Measurements from ENCODE around the gene TCP11.
A peak's percentile ranks its signal among the peaks of the same experiment; 100 is the strongest.

The TCP11 gene

DNA sequence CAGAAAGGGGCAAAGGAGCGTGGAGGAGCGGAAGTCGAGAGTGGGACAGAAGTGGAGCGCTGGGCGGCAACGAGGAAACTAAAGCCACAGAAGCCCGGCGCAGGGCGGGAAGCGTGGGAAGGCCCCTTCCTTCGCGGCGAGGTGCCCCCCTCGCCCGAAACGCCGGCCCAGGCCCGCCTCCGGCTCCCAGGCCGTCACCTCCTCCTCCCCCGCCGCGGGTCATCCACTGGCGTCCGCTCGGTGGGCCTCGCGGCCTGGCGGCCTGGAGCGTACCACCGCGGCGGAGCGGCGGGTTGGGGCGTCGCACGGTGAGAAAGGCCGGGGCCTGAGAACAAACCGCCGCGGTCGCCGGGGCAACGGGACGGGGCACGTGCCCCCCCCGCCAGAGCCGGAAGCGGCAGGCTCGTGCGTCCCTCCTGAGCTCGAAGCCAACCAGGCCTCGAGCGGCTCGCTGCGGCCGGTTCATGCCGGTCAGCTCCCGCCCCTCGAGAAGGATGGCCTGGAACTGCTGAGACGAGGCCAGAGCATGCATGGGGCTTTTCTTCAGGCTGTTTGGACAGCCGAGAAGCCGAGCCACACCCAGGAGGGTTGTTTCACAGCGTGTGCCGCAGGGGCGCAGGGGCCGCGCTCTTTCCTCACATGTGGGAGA lies at the start of gene TCP11:
Gene TCP11, minus strand, starts transcription at position 333 of the 649 bp plus-strand sequence. CDS start 469 bp downstream, outside the sequence.
- peak in 1 of 2 experiments; percentile 11 for DNase-seq (ENCODE audit: low read depth in 2 of 2)

DNA sequence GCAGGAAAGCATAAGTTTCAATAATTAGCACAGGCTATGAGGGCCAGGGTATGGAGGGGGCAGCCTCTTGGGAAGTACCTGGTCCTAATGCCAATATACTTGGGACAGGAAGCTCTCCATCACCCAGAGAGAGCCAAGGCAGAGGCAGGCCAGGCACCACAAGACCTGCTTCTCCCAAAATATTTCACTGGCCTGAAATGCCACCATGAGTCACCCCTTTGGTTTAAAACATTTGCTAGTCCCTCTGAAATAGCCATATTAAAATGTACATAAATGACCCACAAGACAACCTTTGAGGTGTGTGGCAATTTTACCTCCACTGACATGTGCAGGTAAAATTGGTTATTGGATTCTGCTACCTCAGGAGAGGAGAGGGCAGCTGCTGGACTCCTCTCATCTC lies 49.2 kb upstream of the TCP11 start:
- DNase-seq (ENCODE audit: low read depth in 2 of 2) = no peak

DNA sequence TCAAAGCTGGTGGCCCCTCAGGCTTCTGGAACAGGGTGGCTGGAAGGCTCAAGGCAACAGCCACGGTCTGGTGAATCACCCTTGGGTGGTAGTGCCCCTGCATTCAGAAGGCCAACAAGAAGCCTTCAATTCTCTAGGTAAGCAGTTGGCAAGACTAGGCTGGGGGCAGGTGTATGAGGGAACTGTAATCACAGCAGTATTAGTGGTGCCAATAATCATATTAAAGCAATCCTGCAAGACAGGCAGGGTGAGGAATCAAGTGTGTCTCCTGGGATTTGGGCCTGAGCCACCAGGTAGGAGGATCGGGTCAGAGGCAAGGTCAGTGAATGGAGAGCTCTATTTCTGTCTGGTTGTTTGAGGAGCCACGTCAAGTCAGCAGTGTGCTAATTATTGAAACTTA lies 47.7 kb upstream of the TCP11 start:
- DNase-seq (ENCODE audit: low read depth in 2 of 2) = no peak

DNA sequence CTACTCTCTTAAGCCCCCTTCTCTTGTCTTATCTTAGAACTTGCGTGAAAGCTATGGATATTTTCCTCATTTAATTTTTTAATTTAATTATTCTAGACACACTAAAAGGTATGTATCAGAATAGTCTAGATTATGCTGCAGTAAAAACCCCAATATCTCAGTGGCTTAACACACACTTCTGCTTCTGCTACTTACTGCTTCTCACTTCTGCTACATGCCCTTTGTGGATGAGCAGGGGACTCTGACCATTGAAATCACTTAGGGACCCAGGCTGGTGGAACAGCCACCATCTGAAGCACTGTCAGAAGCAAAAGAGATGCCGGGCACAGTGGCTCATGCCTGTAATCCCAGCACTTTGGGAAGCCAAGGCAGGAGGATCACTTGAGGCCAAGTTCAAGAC lies 45.4 kb upstream of the TCP11 start:
- DNase-seq (ENCODE audit: low read depth in 2 of 2) = no peak

DNA sequence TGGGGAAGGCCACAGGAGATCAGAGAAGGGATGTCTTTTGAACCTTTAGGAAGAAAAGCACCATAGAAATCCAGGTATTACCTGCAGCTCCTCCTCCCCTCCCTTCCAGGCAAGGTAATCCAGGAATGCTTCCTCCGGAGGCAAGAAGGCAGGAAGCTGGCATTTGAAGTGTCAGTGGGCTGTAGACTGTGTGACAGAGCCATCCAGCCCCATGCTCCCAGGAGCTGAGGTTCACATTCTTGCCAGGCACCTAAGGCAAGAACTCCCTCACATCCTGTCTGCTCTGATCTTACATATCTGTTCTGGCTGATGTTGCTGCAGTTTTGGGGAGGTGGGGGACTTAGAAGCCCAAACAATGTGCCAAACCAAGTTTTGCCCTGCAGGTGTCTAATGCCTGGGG lies 44.8 kb upstream of the TCP11 start:
- DNase-seq (ENCODE audit: low read depth in 2 of 2) = no peak

DNA sequence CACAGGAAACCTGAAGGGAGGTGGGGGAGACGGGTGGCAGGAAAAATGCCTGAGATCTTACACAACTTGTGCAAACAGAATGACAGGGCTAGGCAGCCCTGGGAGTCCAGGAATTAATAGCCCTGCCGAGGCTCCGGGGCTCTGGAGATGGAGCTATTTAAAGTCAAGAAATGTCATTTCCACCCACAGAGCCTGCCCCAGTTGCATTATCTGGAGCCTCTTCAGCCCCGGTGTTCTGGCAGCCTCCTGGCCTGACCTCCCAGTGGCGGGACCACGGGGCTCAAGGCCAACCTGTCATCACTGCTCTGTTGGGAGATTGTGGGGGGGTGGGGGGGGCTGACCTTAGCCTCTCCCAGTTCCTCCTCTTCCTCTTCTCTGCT lies 44.2 kb upstream of the TCP11 start:
- DNase-seq (ENCODE audit: low read depth in 2 of 2) = no peak

DNA sequence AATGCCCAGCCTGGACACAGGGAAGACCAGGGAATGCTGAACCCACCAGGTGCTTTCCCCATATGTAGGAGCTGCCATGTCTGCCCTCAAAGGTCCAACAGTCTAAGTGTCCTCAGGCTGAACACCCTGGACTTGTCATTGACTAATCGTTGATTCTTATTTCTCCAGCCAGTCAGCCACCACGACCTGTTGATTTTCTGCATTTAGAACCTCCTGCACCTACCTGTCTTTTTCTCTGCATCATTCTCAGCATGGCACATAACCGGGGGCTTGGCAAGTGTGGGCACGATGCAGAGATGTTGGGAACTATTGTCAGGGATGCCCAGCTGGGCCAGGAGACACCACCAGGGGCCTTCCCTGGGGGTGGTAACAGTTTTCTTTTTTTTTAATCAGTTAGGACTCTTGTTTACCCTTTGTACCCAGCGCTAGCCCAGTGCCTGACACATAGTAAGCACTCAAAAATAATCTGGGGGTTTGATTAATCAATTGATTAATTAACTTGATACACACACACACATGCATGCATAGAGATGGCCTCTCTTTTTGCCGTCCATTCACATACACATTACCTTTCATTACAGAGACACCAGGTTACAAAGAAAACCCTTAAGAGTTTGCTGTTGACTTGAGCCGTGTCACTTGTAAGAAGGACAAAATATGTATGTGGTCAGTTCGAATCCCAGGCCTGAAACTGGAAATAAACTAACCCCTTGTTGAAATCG lies 43.6 kb upstream of the TCP11 start:
- no peak for DNase-seq (ENCODE audit: low read depth in 2 of 2)

DNA sequence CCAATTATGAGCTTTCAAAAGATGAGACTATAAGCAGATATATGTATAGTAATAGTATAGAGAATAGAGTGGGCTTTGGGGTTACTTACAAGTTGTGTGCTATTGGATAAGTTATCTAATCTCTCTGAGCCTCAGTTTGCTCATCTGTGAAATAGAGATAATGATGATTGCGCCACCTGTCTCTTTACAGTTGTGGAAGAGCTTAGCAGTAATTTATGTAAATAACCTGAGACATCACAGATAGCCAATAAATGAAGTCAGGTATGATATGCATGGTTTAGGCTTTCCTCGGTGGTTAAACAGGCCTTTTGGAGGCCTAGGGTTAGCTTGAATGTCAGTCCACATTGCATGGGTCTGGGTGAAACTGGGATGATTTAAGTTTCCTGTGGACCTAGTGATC lies 42.8 kb upstream of the TCP11 start:
- no peak for DNase-seq (ENCODE audit: low read depth in 2 of 2)

DNA sequence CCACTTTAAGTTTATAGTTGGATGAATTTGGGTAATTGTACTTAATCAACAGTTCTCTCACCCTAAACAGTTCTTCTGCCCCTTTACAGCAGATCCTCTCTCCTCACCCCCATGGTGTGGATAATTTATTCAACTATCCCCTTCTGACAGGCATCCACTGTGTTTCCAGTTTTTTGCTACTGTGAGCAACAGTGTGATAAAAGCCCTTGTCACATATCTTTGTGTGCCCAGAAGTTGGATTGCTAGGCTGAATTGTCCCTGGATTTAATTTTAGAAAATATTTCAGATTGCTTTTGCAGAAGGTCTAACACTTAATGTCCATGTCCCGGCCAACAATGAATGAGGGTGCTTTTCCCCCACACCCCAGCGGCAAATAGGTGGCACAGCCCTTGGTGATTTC lies 42.1 kb upstream of the TCP11 start:
- DNase-seq (ENCODE audit: low read depth in 2 of 2) = no peak

DNA sequence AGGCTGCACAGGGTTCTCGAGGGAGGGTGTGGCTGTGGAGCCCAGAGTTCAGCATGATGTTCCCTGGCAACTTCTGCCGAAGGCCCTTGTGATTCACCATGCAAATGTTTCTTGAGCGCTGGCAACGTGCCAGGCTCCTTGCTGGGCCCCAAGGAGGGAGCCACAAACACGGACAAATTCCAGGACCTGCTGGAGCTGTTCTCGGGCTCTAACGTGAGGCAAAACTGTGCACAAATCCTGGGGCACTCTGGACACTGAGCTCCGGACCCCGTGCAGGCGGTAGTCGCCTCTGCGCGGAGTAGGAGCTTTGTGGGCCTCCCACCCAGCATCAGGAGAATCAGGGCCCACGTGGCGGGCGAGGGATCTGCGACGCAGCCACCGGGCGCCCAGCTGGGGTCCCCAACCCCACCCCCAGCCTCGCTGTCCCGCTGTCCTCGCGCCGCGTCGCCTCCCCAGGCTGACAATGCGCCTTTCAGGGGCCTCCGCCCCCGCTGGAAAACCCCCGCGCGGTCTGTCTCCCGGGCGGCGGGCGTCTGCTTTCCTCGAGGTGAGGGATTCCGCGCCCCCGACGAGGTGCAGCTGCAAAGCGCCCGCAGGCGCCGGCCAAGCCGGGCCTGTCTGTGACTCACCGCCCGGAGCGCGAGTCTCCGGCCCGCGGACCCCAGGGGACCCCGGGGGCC lies 40.9 kb upstream of the TCP11 start:
- DNase-seq (ENCODE audit: low read depth in 2 of 2) = no peak

DNA sequence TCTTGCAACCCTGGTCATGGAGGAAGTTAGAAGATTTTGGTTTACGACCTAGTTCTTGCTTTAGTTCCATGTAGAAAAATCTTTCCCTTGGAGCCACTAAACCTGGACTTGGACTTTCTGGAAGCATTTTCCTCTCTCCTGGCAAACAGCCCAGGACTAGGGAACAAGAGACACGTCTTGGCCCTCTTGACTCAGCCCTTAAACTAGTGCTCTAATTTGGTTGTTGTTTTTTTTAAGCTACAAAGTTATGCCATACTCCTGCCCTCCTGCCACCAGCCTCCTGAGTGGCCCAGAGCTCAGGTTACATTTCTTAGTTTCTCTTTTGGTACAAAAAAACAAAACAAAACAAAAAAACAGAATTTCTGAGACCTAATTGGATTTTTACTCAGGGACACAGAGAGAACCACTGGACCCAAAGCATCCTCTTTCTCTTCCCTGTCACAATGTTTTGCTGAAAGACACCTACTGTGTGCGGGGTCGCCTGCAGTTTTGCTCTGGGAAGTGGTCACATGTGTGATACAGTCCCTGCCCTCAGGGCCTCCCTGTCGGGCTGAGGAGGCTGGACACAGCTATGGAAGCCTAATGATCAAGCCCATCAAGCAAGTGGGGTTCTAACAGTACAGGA lies 40.3 kb upstream of the TCP11 start:
- no peak for DNase-seq (ENCODE audit: low read depth in 2 of 2)

DNA sequence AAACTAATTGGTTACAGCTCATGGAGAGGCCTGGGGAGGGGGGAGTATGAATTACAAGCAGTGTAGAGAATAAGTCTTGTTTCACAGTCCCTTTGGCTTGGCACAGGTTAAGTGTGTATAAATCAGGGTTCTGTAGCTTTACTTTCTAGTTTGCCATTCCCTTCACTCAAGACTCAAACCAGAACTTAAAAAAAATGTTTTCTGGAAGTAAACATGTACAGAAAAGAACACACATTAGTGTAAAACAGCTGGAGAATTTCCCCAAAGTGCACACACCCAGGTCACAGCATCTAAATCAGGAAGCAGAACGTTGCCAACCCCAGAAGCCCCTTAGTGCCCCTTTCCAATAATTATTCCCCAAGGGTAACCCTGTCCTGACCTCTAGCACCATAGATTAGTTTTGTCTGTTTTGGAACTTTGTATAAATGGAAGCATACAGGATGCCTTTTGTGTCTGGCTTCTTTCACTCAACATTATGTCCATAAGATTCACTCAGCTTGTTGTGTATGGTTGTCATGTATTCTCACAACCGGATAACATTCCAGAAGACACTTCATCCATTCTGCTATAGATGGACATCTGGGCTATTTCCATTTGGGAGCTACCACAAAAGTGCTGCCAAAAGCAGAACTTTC lies 38.9 kb upstream of the TCP11 start:
- DNase-seq (ENCODE audit: low read depth in 2 of 2) = no peak

DNA sequence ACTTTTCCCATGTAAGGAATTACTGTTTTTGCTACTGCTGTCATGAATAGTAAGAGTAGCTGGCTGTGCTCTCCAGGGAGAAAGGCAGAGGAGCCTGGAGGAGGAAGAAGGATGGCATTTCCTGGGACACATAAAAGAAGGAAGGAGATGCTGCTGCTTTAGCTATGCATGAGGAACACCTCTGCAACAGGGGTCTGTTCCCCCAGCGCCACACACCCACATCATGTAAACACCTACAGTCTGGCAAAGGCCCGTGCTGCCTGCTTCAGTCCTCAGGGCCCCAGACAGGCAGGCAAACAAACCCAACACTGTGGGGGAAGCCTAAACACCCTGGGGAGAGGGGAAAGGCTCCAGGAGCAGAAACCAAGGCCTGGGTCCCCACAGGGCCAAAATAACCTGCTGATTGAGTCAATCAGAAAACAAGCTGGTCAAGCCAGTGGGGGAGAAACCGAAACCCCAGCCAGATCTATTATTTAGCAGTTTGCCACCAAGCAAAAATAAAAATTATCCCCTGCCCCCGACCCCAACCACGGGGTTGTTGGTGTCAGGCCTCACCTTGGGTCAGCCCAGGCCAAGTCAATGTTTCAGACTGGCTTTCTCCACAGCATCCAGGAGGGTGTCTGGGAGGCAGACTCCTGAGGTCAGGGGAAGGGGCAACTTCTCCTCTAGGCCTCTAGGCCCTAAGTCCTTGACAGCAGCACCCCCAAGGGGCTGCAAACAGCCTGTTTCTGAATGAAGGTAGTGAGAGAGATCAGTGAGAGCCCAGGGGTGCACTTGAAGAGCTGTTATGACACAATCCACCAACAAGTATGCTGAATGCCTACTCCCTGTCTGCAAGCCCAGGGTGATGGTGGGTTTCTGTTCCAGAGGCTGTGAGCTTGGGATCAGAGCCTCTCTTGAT lies 38.0 kb upstream of the TCP11 start:
- no peak for DNase-seq (ENCODE audit: low read depth in 2 of 2)

DNA sequence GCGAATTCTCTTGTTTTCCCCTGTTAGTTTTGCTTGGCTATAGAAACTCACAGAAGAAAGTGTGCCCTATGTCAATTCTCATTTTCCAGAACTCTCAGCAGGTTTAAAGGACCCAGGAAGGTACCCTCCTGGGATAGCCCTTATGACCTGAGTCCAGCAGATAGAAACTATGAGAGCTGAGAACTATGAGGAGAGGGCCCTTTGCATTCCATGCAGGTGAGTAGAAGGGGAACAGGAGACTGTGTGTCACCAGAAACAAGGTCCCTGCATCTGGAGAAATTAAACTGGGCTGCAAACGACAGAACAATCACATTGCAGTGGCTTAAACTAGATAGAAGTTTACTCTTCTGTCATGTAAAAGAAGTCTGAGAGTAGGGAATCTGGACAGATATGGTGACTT lies 36.9 kb upstream of the TCP11 start:
- no peak for DNase-seq (ENCODE audit: low read depth in 2 of 2)

DNA sequence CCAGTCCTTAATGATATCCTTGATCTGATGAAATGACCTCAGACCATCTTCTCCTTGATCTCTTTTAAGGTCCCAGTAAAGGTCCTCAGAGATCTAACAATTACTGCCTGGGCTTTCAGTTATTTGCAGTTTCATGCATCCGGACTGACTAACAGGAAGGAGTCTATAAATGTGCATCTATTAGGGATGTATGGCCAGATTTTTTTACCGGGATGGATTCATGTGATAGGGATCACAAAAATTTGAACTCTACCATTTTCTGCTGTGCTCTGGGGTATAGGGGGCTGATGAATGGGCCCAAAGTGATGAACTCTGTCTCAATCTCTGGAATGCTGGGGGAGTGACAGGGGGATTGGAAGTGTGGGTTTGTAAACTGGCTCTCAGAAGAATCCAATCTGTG lies 36.5 kb upstream of the TCP11 start:
- no peak for DNase-seq (ENCODE audit: low read depth in 2 of 2)

DNA sequence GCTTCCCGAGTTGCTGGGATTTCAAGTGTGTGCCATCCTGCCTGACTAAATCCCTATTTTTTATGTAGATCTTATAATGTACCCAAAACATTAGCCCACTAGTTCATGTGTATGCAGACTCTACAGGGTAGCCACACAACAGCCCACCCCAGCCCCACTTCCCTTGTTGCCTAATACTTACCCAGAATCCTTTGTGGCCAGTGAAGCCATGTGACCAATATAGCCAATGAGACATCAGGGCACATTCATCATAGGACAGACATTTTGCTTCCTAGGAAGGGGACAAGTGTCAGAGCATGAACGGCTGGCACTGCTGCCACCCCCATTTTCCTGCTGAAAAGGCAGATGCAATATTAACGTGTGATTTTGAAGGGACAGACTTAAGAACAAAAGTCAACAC lies 36.0 kb upstream of the TCP11 start:
- no peak for DNase-seq (ENCODE audit: low read depth in 2 of 2)

DNA sequence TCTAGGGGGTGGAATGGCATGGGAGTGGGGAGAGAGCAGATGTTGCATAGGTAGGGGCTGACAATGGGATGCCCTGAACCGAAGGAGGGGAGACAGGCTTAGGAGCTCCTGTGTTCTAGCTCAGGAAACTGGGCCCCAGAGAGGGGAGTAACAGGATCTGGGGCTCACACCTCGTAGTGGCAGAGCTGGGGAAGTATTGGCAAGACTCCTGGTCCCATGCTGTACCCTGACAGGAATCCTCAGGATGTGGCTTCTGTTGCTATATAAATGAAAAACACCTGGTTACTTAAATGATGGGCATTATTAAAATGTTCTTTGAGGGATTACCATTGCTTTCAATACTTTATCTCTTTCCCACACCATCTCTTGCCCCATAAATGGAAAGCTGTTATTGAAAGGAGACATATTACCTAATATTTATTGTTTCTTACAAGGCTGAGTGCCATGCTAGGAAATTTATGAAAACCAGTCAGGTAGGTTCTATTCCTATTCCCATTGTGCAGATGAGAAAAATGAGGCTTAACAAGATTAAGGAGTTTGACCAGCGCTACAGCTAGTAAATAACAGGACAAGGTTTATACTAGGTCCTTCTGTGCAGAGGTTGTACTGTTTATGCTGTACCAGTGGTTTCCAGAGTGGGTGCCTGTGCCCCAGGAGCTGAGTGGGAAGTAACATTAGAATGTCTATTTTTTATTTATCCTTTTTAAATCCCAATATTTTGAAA lies 35.3 kb upstream of the TCP11 start:
- DNase-seq (ENCODE audit: low read depth in 2 of 2) = no peak

DNA sequence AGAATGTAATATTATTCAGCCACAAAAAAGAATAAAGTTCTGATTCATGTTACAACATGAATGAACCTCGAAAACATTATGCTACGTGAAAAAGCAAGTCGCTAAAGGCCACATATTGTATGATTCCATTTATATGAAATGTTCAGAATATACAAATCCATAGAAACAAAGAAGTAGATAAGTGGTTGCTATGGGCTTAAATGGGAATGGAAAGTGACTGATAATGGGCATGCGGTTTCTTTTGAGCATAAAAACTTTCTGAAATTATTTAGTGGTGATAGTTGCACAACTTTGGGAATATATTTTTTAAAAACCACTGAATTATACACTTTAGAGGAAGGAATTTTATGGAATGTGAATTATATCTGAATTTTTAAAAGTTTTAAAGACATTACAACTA lies 33.4 kb upstream of the TCP11 start:
- no peak for DNase-seq (ENCODE audit: low read depth in 2 of 2)

DNA sequence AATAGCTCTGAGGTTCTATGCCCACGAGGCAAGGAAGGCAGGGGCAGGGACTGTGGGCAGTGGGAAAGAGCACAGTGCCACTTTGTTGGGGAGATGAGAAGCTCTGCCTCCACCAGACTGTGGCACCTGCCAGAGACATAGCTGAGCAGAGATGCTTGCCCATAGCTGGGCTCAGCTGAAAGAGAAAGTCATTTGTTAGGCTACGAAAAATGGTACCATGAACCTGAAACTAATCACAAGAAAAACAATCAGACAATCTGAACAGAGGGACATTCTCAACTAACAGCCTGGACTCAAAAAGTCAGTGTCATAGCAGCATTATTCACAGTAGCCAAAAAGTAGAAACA lies 32.9 kb upstream of the TCP11 start:
- DNase-seq (ENCODE audit: low read depth in 2 of 2) = no peak

DNA sequence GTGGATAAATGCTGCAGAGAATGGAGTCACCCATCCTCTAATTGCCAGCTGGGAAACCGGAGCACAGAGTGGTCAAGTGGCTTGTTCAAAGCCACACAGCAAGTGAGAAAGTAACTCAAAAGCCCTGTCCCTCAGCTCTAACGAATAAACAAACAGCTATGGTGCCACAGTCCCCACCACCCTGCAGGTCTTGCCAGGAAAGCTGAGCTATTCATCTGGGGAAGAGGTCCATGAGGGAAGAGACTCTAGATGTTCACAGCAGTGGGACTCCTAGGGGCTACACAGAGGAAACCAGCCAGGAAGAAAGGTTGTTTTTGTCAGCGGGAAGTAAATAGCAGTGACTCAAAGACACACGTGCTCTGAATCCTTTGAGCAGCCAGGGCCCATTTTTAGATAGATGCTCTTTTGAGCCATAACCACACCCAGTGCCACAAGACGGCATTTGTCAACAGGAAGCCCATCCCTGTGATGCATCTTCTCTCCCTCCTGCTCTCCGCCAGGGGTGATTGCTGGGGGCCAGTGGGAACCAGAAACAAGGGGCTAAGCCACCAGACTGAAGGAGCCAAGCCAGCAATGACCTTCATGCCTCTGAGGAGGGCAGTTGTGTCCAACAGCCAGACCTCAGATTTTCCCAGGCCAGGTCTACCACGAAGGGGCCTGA lies 32.4 kb upstream of the TCP11 start:
- DNase-seq (ENCODE audit: low read depth in 2 of 2) = no peak
